GM18520 (cell line): ENCODE measurements around the gene RFK.
A peak's percentile ranks its signal among the peaks of the same experiment; 100 is the strongest.

ENCODE experiments used
- ATAC-seq: cut with Tn5 transposase; IDR thresholded peaks from one replicate; pipeline ENCODE4 v1.9.1; 2021; ENCODE audit not compliant: unreplicated experiment

Gene RFK

GRCh38 chr9:76413658-76414057 is 19.4 kb upstream of the RFK start:
- ATAC-seq, result no peak

DNA sequence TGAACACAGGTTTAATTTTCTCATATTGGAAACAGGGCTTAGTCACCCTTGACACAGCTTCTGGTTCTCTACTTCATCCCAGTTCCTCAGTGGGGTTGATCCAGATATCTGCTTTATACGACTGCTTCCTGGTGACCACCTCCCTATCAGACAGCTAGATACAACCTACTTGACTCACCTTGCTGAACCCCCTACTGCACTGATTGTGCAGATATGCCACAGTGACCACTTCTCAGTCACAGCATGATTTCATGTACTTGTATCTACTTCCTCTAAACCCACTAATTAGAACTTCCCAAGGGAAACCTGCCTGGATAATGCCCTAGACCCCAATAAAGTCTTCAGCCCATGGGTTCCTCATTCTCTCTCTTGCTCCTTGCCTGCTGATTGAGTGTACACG is 18.4 kb upstream of the RFK start:
- no peak for ATAC-seq

- ATAC-seq, result no peak
Measured at GRCh38 chr9:76405868-76406267, 11.6 kb upstream of the RFK start.

GRCh38 chr9:76405340-76405739 is 11.1 kb upstream of the RFK start:
- no peak for ATAC-seq

GRCh38 chr9:76404401-76404800 is 10.2 kb upstream of the RFK start:
- no peak for ATAC-seq

- peak; percentile 77 for ATAC-seq
Measured at GRCh38 chr9:76403352-76403751, 9.1 kb upstream of the RFK start.

DNA sequence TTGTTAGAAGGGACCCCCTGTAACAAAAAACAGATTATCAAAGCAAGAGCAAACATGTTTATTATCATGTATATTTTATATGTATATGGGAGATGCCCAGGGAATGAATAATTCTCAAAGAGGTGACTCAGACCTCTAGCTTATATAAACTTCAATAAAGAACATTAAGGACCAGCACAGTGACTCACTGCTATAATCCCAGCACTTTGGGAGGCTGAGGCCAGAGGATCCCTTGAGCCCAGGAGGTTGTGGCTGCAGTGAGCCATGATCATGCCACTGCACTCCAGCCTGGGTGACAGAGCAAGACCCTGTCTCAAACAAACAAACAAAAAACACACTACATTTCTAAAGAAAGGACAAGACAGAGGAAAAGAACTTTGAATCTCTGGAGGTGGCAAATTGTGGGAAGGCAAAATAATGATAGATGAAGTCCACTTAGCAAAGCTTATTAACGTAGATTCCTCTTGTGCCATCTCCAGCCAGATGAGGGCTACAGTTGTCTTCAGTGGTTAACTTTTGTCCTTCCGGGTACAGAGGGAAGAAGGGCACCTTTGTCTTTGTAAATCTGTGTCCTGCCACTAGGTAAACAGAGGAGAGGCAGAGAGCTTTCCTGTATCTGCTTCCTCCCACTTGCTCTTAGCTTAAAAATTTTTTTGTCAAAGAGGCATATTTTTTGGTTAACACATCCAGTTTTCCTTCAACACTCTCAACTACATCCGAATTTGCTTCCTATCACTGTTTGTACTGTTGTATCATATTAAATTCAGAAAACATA is 7.5 kb upstream of the RFK start:
- no peak for ATAC-seq

DNA sequence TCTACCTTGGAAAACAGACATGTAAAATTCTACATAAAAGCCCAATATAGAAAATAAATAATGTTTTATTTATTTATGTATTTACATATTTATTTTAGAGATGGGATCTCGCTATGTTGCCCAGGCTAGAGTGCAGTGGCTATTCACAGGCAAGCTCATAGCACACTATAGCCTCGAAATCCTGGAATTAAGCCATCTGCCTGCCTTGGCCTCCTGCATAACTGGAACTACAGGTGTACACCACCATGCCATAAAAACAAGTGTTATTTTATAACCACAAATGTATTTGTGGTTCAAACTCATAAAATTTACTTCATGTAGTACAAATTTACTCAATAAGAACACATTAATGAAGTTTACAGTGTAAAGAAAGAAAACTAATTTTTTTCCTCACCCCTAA is 7.0 kb upstream of the RFK start:
- no peak for ATAC-seq

DNA sequence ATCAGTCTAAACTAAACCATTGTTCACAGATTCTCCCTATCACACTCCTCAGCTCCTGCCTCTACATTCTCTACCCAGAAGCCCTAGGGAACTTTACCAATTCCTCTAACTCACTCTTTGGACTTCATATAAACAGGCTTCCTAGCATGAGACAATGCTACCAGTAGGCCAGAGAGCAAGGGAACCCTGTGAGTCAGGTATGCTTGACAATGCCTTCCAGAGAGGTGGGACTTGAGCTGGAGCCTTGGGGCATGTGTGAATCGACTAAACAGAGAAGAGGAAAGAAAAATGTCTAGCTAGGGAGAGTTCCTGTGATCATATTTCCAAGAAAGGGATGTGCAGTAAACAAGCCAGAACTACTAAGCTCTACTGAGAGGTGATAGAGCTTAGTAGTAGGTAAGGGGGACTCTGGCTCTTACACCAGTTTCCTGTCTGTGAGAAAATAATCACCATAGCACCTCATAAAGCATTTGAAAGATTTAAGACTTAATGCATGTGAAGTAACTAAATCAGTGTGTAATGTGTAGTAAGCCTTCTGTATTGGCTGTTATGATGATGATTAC is 6.4 kb upstream of the RFK start:
- ATAC-seq, result no peak

DNA sequence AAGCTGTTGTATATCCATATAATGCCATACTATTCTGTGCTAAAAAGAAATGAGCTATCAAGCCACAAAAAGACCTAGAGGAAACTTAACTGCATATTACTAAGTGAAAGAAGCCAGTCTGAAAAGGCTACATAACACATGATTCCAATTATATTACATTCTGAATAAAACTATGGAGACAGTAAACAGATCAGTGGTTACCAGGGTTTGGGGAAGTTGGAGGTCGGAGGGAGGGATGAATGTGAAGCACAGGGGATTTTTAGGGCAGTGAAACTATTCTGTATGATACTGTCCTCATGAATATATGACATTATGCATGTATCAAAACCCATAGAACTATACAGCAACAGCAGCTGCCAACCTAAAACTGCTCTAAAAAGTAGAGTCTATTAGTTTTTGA is 5.6 kb upstream of the RFK start:
- no peak for ATAC-seq

GRCh38 chr9:76396597-76396996 is 2.4 kb upstream of the RFK start:
- ATAC-seq, result no peak

DNA sequence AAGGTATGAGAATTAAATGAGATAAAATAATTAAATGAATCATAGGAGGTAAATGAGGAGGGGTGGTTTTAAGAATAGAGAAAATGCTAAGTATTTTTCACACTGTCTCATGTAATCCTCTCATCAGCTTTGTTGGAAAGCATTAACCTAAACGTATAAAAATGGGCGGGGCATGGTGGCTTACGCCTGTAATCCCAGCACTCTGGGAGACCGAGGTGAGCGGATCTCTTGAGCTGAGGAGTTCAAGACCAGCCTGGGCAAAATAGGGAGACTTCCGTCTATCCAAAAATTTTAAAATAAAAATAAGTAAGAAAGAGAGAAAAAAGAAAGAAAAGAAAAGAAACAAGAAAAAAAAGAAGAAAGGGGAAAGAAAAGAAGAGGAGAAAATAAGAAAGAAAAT is 1.9 kb upstream of the RFK start:
- no peak for ATAC-seq

GRCh38 chr9:76395381-76395780 is 1.2 kb upstream of the RFK start:
- ATAC-seq, result no peak

DNA sequence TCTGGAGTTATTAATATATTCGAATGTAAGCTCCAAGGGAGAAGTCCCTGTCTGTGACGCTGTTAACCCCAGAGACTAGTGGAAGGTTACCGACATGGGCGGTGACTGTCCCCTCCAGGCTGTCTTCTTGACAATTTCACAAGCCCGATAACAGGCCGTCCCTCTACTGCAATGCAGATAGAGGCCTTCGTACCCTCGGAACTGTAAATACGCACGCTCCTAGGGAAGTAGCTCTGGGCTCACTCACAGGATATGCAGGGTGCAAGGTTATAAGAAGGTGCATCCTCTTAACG is 680 bp upstream of the RFK start:
- ATAC-seq, result peak; percentile 34

DNA sequence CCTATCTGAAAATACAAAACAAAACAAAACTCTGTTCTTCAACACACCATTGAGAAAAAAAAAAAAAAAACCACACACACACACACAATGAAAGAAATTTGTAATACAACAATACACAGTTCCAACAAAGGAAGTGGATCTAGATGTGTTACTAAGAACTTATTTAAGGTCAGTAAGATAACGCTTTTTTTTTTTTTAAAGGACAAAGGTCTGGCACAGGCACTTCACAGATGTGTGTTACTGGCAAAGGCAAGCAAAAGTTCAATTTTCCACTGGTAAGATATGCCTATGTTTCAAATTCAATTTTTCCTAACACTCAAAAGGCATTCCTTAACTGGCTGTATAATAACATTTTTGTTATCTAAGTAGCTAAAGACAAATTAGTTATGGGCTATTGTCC is 3.6 kb downstream of the RFK start:
- no peak for ATAC-seq

DNA sequence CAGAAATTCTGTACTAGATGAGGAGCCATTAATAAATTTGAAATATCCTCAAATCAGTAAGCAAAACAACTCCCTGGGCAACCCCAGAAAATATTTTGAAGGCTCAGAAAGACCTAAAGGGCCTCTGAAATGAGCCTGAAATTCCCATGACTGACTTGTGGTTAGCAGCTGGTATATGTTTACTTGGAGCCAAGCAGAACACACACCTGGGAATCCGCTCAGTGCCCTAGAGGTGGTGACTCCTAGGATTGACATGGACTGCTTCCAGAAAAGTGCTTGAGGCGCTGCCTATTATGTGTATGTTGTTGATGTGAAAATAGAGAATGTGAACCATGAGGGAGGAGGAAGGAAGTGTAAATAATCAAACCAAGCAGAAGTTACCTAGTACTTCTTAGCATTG is 14.7 kb downstream of the RFK start:
- no peak for ATAC-seq

DNA sequence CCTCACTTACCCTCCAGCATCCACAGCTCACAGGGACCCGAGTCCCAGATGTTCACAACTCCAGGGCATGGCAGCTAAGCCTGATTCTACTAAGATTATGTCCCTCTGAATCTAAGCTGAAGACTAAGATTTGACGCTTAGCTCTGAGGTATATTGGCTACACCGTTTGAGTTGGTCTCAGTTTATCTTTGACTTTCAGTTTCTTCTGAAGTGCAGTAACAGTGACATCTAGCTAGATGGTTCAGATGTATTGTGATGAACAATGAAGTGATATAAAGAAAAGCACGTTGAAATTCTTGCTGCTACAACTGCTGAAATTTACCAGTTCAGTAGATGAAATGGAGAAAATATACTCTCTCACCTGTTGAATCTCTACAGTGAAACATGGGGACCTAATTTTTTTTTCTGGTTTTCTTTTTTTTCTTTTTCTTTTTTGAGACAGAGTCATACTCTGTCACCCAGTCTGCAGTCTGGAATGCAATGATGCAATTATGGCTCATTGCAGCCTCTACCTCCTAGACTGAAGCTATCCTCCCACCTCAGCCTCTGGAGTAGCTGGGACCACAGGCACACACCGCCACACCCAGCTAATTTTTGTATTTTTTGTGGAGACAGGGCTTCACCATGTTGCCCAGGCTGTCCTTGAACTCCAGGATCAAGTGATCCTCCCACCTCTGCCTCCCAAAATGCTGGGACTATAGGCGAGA is 15.7 kb downstream of the RFK start:
- no peak for ATAC-seq

- no peak for ATAC-seq
Measured at GRCh38 chr9:76377791-76378190, 16.4 kb downstream of the RFK start.

- no peak for ATAC-seq
Measured at GRCh38 chr9:76374783-76375559, 19.3 kb downstream of the RFK start.

- no peak for ATAC-seq
Measured at GRCh38 chr9:76373784-76374474, 20.3 kb downstream of the RFK start.

- ATAC-seq, result no peak
Measured at GRCh38 chr9:76373173-76373783, 20.9 kb downstream of the RFK start.
